Kasumi-1 (cell line): ENCODE data around the gene RAB11FIP2.

ENCODE experiments used
- DNase-seq, 2 experiments: peaks; one replicate each; lab custom pipeline; 2025; lab: John Stamatoyannopoulos, UW

Gene RAB11FIP2

DNA sequence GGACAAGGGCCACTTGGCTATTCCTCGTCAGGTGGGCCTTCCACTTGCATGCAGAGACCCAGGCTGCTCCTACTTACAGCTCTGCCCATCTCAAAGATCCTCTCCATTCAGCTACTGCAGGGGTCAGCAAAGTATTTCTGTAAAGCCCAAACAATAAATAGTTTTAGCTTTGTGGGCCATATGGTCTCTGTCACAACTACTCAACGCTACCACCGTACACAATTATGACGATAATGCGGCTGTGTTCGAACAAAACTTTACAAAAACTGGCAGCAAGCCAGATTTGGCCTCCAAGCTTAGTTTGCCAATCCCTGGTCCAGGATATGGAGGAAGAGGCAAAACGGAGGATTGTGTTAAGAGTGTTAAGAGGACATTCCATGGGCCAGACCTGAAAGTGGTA, 12.8 kb downstream of the RAB11FIP2 start:
- no peak for DNase-seq

DNA sequence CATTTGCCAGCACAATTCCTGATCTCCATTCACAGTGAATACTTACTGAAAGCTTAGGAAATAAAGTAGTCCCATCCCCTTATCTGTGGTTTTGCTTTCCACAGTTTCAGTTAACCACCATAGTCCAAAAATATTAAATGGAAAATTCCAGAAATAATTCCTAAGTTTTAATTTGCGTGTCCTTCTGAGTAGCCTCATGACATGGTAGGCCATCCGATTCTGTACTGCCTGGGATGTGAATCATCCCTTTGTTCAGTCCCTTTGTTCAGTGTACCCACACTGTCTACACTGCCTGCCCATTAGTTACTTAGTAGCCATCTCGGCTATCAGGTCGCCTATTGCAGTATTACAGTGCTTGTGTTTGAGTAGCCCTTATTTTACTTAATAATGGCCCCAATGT, 14.2 kb downstream of the RAB11FIP2 start:
- no peak for DNase-seq

DNA sequence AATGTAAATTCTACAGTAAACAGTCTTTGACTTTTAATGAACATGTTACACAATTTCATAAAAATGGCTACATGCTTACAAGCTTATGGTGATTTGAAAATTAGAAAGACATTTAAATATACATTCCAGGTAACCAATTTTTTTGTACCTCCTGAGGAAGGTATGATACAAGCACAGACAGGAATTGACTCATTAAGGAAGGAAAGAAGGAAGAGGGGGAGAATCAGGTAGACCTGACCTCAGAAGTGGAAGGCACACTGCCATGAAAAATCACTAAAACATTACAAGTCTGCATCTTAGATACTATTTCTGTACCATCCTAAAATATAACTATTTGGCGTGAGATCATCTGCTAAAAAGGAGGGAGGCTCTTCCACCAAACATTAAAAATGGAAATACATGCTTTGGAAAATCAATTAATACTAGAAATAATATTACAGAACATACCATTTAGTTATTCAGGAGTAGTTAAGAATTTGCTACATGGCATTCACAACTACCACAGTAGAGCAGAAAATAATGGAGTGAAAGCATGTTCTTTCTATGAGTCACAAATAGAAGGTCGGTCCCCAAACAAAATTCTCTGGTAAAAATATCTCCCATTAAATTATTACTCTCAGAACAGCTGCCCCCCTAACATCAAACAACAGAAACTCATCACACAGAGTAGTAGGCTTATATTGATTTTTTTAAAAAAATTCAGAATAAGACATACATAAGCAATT, 15.2 kb downstream of the RAB11FIP2 start:
- DNase-seq, result no peak

DNA sequence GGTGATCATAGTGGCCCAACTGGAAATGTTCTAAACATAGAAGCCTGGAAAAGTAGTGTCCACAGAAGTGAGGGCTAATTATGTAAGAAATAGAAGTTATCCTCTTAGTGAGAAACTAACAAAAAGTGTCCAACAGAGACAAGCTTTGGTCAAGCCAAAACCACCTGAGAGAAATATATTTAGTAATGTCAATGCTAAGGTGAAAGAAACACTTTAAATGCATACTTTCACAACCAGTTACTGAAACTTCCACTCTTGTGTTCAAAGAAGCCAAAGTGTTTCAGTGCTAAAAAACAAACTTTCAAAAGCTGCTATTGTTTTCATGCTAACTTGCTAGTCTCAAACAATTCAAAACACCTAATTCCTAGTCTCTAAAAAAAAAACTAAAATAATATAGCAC, 18.1 kb downstream of the RAB11FIP2 start:
- no peak for DNase-seq

DNA sequence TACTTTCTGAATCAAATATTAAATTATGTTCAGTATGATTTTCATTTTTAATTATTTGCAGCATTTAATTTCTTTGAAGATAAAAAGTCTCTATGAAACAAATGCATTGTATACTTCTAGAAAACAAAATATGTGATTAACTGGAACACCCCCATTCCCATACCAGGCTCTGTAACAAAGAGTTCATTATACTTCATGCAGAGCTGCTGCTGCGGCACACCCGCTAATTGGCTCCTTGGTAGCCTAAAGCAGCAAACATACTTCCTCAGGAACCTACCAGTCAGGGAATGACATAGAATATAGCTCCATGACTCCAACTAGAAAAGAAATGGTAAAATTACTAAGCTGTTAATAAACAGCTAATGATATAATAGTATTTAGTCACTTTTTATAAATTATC, 19.3 kb downstream of the RAB11FIP2 start:
- no peak for DNase-seq

DNA sequence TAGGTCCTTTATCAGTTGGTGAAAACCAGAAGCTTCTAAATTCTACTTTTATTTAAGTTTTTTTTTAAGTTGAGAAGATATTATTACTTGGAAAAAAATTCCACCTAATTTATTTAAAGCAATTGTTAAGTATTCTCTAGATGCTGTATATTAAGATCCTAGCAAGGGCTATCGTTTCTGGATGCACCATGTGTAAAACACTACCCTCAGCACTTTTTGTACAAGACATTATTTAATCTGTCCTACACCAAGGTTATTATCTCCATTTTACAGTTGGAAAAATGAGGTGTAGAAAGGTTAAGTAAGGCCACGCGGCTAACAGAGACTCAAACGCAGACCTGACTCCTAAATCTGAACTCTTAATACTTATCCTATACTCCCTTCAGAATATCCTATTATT, 19.8 kb downstream of the RAB11FIP2 start:
- DNase-seq, result no peak

DNA sequence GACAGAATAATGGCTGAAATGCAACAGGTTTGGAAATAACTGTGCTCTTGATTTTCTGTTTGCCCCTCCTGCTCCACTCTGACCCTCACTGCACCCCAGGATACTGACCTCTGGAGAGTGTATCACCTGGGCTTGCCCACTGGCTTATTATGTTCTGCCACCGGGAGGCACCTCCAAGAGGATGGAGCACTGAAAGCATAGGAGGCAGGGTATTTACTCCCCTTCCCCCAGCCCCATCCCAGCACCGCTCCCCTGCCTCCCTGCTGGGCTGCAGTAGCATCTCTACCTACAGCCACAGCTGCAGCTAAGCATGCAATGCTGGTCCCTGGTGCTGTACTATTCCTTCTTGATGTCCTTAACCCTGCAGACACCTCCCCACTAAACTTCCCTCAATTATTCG, 26.4 kb downstream of the RAB11FIP2 start:
- no peak for DNase-seq

DNA sequence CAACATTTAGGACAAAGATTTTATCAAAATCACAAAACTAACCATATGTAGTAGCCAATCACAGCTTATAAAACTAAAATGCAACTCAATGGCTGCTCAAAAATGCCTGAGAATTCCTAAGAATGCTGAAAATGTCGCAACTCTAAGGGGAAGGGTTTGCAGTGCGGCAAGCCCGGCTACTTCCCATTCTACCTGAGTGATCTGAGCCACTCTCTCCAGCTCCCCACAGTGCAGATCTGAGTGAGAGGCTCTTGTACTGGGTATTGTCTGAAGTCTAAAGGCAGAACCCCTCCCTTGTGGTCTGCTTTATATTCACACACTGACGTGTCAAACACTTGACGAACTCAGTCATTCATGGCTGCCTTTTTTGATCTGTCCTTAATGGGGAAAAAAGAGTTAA, 28.9 kb downstream of the RAB11FIP2 start:
- no peak for DNase-seq

DNA sequence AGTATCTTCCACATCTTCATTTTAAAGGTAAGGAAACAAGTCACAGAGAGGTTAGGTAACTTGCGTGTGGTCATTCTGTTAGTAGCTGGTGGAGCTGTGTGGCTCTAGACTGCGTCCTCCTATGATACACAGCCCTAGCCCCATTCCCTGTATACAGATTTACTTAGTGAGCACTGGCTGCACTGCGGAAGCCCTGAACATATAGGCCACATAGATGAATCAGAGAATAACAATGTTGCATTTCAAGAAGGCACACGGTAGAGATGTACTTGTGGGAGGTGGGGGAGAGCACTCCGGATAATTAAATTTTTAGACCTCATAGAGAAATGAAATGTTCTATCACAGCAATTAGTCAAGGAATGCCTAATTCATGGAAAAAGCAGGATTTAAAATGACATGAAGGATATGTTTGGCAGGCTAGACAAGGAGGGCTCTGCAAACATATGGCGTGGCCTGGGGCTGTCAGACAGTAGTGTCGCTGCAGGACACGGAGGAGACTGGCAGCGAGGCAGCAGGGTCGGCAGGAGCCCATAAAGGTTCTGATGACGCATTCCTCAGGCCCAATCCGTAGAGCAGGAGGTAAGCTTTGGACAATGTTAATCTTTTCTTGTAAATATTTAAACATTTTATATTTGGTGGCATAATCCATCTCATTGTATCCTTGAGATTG, 29.5 kb downstream of the RAB11FIP2 start:
- DNase-seq, result no peak

DNA sequence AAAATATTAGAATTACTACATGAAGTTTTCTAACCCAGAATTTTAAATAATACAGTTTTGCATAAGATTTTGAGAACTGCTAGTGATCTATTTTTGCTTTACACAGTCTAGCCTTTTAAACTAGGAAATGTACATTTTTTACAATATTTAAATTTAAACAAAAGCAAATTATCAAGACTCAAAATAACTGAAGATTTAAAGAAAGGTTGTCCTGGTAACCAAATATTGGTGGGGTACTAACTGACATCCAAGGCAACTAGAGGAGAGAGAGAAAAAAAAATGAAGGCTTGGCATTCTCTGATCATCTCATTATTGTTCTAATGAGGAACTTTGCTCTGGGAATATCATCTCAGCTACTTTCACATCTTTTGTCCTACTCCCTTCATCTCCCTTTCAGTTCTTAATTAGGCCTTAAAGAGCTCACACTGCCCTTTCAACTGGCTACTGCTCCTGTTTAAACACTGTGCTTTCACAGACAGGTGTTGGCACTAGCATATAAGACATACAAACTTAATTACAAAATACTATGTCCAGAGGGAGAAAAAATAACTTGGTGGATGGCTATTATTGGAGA, 33.7 kb downstream of the RAB11FIP2 start:
- DNase-seq, result no peak

DNA sequence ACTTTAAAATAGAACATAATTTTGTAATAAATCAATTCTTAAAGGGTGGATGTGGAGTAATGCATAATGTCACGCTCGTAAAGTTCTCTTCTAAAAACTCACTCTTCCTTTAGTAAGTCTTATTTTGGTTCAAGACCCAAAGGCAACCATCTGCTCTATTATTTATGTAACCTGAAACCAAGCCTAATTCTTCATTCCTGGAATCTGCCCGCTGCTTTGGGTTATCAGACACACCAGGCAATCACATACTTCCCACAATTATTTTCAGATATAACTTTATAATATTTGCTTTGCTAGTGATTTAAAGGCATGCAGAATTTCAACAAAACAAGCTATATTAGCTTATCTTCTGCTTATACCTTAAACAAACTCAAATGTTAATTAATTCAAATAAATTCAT, 39.0 kb downstream of the RAB11FIP2 start:
- DNase-seq, result no peak

DNA sequence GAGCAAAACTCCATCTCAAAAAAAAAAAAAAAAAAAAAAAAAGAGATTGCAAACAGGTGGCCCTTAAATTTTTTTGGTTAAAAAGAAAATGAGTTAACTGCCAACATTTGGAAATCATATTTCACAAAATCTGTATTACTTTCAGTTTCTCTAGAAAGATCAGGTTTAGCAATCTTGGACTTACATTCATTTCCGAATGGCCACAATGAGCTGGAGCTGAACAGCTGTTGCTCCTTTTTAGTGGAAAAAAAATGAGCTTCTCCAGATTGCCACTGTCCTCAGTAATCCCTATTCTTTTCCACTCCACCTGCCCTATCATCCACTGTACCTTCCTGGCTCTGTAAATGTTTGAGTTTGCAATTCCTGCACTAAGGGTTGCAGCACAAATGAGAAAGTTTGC, 43.6 kb downstream of the RAB11FIP2 start:
- DNase-seq, result no peak

DNA sequence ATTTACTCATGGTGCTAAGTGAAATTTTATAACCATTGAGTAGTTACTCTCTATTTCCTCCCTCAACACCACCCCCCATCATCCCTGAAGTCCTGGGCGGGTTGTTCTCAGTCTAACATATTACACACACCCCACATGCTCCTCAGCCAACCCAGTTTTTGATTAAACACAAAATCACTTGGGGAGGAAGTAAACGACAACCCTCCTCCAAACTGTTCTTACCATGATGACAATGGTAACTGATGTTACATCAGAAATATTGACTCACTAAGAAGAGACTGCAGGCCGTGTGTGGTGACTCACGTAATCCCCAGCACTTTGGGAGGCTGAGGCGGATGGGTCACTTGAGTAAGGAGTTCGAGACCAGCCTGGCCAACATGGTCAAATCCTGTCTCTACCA, 44.2 kb downstream of the RAB11FIP2 start:
- DNase-seq, result no peak

DNA sequence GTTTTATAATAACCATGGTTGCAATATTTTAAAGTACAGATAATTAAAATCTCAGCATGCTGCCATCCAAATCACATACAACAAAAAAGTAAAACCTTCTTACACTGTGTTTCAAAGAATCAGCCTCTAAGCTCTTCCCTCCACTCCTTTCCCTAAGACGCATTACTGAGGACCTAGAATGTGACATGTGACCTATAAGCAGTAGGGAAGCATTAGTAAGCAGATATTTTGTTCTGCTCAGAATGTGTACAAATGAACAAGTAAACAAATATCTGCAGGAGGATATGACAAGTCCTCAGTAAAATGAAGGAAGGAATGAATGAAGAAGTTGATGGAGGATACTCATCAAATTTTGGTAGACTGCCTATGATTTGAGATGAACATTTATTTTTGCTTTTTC, 49.1 kb downstream of the RAB11FIP2 start:
- DNase-seq, result no peak

DNA sequence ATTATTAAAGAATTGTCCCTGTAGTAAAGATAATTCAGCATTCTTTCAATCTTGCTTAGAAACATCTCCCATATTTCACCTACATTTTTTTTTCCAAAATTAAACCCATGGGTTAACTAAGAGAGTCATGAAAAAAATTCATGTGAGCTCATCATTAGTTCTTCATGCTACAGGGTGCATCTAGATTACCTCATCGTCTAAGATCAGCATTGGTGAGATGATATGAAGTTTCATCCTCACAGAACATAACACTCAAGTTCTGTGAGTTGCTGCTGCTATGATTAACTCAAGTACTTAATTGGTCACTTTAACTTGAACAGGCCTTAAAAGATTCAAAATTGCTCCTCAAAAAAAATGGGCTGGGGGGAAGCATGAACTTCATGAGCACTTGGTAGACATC, 50.0 kb downstream of the RAB11FIP2 start:
- DNase-seq, result no peak

DNA sequence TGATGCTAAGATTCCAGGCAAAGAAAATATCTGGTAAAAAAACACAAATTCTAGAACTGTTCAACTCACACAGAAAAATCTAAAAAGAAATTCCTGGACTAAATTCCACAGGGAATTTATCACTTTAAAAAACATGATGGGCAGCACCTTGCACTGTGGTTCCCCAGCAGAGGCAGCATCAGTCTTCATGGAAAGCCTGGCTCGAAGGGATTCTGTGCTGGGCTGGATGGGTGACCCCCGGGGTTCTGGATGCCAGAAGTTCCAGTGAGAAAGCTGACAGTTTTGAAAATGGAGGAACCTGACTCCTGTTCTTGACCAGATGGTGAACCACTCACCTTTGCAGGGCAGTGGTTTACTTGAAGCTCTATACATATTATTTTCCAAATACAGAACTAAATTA, 52.0 kb downstream of the RAB11FIP2 start:
- no peak for DNase-seq

DNA sequence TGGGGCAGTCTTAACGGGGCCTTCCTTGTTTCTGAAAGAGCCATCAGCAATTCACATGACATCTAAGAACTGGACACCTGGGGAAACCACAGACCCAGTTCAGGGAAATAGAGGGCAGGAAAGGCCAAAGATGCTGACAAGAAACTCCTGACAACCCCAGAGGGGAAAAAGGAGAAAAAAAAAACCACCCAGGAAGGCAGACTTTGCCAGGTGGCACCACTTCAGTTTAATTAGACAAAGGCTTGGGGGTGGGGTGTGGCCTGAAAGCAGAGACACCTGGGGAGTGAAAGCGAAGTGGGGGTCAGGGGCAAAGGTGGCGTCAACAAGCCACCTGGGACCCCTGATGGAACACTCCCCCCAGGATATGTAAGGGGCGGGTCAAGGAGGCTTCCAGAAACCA, 53.6 kb downstream of the RAB11FIP2 start:
- no peak for DNase-seq

DNA sequence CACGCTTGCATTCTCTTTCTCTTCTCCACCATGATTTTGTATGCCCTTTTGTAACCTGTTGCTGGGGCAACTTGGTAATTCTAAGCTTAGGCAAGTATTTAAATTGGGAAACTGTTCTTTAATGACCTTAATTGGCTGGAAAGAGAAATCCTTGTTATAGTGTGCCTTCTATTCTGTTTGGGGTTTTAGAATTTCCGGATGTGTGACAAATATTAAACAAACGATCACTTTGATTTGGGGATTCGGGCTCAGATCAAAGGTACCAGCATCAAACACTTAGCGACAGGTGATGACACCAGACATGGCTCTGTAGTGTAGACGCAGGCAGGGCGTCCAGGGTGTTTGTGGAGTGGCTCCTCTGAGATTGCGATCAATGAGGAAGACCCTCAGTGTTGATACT, 55.0 kb downstream of the RAB11FIP2 start:
- no peak for DNase-seq

DNA sequence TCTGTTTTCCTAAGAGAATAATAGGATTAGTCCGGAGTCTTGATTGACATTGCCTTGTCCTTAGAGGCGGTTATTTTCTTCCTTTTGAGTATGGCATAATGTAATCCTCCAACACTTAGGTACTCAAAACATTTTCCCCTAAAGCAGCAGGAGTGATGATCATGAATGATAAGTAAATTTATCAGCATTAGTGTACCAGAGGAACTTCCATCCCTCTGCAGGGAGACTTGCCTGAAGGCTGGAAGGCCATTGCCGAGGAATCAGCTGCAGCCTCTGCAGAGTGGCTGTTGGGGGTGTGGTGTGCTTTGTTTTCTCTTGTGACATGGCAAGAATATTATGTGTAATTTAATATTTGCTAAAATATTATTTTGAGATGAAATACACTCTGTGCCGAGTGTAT, 56.8 kb downstream of the RAB11FIP2 start:
- no peak for DNase-seq

DNA sequence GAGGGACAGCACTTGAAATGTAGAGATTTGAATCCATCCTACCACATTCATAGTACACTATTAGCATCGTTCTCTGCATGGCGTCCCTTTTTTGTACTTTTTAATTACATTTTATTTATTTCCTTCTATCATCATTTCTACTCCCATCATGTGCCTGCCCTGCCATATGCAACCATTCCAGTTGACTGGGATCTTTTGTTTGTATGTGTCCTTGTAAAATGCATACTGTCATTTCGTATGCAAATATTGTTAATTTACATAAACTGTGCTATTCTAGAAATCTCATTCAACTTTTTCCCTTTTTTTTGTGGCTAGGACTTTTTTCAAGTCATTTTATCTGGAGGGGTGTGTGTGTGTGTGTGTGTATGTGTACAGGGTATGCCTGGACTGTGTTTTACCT, 57.9 kb downstream of the RAB11FIP2 start:
- no peak for DNase-seq

DNA sequence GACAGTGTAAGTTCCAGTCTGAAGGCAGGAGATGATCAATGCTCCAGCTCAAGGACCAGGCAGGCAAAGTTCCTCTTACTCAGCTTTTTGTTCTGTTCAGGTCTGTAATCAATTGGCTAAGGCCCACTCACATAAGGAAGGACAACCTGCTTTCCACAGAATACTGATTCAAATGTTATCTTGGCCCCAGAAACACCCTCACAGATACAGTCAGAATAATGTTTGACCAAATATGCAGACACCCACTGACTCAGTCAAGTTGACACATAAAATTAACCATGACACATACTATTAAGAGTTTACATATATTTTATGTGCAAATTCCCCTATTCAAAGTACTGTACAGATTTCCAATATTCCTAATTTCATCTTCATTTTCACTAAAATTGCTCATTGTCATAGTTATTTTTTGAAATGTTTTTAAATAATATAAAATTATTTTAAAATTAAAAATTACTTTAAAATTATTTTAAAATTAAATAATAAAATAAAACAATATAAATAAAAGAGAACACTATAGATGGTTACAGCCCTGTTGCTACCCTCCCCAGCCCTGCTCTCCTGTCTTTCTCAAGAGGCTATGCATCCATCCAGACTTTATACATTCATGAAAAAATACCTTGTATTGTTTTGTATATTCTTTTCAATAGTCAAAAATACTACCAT, 59.4 kb downstream of the RAB11FIP2 start:
- no peak for DNase-seq

DNA sequence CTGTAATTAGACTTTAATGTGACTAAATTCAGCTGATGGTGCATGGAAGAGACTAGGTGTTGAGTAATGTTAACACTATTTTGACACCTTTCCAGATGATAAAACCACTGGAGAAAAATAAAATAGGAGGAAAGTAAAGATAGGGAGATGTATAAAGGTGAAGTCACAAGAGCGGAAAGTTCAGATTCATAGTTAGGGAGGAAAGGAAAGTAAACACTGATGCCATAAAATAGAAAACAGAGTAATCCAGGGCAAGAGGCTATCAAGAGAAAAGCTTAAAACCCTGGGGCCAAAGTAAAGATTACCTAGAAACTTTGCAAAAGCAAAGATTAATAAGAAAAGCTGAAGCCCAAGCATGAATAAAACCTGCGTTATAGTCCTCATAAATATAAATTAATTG, 62.8 kb downstream of the RAB11FIP2 start:
- DNase-seq, result no peak
